Esophagus squamous epithelium (tissue), 4 donors: ENCODE results near the gene KCNJ11.

Experiments
- CTCF ChIP-seq, 6 experiments: fragments of 450-650 bp in 4 of 6; fragments of 200-600 bp in 2 of 6; sonication (generic) in 2 of 6; IDR thresholded peaks; one replicate each; pipeline ENCODE4 v1.5.1; 2016 to 2019; ENCODE audit warnings: antibody characterized with exemption in 6 of 6, mild to moderate bottlenecking in 4 of 6, moderate library complexity in 4 of 6
- POLR2A ChIP-seq, 4 donors: fragments of 450-650 bp; IDR thresholded peaks; one replicate each; pipeline ENCODE4 v1.6.1; 2017; ENCODE audit warnings: antibody characterized with exemption in 4 of 4, mild to moderate bottlenecking in 4 of 4, moderate library complexity in 3 of 4

- TF ChIP-seq CTCF (IDR thresholded peaks at IDR 0.05): no peak
- TF ChIP-seq POLR2A (IDR thresholded peaks at IDR 0.05): no peak
These were observed 11.8 kb upstream of the KCNJ11 start for GRCh38 chr11:17400048-17400775.
